Fibroblast of upper back skin (primary cell): Measurements from ENCODE around the gene AP3S2.
"Not testable (repeated sequence)": the region's sequence is repeated elsewhere in the genome, so short reads cannot be mapped to it uniquely, and the experiment has no call there.

Experiments
- DNase-seq: peaks from one replicate; pipeline ENCODE4 v3.0.0-alpha.2; 2013

AP3S2 gene

DNA sequence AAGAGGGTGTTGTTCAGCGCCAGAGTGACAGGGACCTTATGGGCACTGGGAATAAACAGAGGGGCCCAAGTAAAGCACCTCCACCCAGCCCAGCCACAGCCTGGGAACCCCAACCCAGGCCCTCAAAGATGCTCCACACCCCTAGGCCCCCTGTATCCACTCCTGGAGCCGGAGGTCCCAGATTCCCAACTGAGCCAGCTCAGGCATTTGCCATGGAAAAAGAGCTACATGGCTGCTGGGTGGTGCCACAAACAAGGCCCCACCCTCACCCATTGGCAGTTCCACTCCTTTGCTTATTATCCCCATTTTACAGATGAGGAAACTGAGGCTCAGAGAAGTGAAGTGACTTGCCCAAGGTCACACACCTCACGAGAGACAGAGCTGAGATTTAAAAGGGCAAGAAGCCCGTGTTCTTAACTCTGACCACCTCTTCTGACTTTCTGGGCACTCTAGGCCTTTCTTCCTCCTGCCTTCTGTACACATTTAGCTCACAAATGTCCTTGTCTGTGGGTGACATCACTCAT, 96.1 kb downstream of the AP3S2 start:
- DNase-seq, result no peak

- DNase-seq, result no peak
Observed at GRCh38 chr15:89795996-89796395, 97.8 kb downstream of the AP3S2 start.

DNA sequence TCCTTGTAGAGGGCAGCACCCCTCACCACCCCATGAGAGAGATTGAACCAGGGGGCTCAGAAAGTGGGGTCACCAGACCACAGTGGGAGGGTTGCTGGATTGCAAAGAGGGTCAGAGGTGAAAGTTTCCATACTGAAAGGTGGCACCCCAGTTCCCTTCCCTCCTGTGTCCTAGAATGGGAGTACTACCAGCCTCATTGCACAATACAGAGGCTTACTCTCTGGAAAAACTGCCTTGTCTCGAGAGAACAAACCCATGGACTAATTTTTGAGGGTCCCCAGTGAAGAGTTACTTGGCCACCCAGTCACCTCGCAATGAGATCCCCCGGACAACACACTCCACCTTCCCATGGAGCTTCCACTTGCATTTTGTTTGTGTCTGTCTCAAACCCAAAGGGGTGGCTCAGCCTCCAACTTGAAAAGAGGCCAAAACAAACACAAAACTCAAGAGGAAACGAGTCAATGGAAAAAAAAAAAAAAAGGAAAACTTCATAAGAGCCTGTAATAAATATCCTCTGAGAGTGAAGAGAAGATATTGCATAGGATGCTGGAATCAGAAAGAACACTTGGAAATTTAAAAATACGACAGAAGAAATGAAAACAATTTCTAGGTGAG, 99.1 kb downstream of the AP3S2 start:
- peak; percentile 37 for DNase-seq

GRCh38 chr15:89792106-89792805, 101.5 kb downstream of the AP3S2 start:
- no peak for DNase-seq

DNA sequence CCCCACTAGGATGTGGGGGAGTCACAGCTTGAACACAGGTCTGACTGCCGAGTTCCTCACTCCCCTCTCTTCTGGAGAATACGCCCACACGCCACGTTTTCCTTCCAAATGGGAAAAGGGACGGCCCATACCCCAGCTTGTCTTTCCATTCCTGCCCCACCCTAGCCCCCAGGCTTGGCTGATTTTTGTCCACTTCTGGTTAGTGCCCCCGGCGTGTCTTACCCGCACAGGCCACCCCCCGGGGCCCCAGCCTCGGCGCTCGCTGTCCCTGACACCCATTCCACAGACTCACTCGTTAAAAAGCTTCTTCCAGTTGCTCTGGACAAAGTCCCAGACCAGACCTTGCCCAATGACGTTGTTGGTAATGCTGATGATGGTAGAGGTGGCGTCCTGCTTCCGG, 103.1 kb downstream of the AP3S2 start:
- no peak for DNase-seq

DNA sequence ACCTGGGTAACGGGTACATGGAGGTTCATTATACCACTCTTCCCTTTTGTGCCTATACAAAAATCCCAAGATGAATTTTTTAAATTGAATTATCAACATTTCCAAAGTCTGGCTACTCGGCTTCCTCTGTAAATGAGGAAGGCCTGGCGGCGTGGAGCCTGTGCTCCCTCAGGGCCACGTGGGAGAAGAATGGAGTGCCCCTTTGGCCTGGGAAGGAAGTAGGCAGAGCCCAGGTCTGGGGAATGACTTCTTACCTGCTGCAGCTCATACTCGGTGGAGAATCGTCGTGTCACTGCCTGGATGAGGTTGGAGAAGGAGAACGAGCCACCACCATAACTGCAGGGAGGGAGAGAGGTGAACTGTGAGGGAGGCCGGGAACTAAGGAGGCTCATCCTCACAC, 103.6 kb downstream of the AP3S2 start:
- no peak for DNase-seq

DNA sequence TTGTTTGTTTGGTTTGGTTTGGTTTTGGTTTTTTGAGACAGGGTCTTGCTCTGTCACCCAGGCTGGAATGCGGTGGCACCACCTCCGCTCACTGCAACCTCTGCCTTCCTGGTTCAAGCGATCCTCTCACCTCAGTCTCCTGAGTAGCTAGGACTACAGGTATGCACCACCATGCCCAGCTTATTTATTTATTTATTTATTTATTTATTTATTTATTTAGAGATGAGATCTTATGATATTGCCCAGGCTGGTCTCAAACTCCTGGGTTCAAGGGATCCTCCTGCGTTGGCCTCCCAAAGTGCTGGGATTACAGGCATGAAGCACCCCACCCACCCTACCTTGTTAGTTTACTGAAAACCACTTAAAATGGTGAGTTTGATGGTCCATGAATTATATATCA, 105.2 kb downstream of the AP3S2 start:
- not testable (repeated sequence) for DNase-seq

DNA sequence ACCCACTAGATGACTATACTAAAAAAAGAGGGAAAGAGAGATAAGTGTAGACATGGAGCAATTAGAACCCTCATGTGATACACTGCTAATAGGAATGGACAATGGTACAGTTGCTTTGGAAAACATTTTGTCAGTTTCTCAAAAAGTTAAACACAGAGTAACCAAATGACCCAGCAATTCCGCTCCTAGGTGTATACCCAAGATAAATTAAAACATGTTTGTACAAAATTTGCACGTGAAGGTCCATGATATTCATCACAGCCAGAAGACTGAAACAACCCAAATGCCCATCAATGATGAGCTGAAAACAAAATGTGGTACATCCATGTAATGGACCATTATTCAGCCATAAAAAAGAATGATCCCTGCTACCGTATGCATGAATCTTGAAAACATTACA, 105.8 kb downstream of the AP3S2 start:
- DNase-seq, result no peak

DNA sequence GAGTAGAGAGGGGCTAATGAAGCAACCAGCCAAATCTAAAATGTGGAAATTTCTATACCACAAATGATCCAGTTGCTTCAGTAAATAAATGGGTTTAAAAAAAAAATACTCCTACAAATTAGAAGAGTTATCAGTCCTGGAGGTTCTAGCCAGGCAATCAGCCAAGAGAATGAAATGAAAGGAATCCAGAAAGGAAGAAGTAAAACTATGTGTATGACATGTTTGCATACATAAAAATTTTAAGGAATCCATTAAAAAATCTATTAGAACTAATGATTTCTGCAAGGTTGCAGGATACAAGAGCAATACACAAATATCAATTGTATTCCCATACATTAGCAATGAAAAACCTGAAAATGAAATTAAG, 108.0 kb downstream of the AP3S2 start:
- DNase-seq, result peak; percentile 77

DNA sequence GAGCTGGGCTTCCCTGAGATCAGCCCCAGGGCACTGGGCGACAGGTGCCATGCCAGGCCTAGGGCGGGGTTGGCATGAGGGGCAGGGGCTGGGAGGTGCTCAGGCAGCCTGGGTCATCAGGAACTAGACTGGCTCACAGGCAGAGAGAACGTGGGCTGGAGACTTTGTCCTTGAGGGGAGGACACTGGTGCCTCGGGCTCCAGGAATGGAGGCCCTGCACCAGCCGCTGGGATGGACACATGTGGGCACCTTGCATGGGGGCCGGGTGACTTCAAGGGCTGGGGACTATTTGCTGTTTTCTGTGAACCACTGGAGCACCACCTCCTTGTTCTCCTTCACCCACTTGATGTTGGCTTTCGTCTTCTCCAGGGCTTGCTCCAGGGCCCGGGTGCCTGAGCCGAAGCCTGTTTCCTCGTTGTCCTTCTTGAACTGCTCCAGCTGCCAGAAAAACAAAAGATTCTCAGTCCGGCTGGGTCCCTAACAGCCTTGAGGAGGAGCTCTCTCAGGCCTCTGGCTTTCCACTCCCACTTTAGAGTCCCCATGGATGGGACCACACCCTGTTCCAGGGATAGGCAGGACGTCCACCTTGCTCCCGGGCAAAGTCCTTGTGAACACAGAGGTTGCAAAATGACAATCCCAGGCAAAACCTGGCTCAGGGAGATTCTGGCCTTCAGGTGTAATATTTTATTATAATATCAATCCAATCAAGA, 108.6 kb downstream of the AP3S2 start:
- no peak for DNase-seq

- DNase-seq, result no peak
Observed at GRCh38 chr15:89784686-89784960, 109.2 kb downstream of the AP3S2 start.

- no peak for DNase-seq
Observed at GRCh38 chr15:89783861-89784685, 109.7 kb downstream of the AP3S2 start.

GRCh38 chr15:89783111-89783860, 110.5 kb downstream of the AP3S2 start:
- DNase-seq, result peak; percentile 46

DNA sequence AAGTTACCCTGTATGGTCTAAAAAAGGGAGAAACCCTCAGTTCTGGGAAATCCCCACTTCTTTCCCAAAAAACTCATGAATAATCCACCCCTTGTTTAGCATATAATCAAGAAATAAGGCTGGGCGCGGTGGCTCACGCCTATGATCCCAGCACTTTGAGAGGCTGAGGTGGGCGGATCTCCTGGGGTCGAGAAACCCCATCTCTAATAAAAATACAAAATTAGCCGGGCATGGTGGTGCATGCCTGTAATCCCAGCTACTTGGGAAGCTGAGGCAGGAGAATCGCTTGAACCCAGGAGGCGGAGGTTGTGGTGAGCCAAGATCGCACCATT, 111.2 kb downstream of the AP3S2 start:
- DNase-seq, result not testable (repeated sequence)

GRCh38 chr15:89781891-89782618, 111.7 kb downstream of the AP3S2 start:
- DNase-seq, result peak; percentile 43

DNA sequence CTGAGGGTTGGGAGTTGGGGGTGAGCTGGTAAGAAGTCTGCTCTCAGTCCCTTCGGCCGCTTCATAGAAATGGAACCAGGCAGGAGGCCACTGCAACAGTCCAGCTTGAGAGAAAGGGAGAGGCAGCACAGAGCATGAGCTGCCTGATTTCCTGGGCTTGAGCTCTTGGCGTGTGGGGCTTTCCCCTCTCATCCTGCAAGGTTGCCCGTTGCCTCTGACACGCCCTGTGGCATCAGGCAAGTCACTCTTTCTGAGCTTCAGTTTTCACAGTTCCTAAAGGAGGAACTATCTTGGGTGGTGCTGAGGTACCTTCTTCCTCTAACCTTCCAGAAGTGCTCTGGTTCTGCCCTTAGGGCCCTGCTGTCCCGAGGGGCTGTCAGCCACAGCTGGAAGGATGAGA, 112.7 kb downstream of the AP3S2 start:
- no peak for DNase-seq

- DNase-seq, result no peak
Observed at GRCh38 chr15:89780601-89781000, 113.2 kb downstream of the AP3S2 start.
